Measurements from ENCODE around the gene SPARCL1.
A peak's percentile ranks its signal among the peaks of the same experiment; 100 is the strongest.
"Not testable (repeated sequence)": the region's sequence is repeated elsewhere in the genome, so short reads cannot be mapped to it uniquely, and the experiment has no call there.

SPARCL1 gene

DNA sequence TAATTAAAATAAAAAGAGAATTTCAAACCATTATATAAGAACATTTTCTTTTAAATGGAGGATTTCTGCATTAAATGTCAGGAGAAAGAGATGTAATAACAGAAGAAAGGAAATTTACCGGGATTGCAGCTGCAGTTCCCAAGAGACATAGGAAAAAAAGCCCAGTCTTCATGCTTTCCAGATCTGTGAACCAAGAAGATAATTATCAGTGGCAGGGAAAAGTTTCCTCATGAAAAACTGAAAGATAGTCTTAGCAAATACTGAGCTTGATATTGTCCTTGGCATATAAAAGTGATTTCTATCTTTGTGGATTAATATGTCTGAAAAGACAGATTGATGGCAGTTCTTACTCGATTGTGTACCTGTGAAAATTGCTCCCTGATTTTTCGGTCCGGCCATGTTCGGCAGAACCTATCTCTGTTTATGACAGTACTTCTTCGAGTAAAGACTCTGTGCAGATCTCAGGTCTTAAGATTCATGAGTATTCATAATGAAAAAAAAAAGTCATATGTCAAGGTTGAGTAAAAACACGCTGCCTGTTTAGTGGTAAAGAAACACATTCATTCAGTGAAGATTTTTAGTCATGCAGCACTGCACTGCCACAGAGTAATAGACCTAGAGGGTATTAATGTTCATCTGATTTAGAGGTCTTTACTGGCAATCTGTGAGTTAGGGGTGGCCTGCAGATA, 29.6 kb downstream of the SPARCL1 start:
- no peak for DNase-seq (ENCODE audit: low spot score)

DNA sequence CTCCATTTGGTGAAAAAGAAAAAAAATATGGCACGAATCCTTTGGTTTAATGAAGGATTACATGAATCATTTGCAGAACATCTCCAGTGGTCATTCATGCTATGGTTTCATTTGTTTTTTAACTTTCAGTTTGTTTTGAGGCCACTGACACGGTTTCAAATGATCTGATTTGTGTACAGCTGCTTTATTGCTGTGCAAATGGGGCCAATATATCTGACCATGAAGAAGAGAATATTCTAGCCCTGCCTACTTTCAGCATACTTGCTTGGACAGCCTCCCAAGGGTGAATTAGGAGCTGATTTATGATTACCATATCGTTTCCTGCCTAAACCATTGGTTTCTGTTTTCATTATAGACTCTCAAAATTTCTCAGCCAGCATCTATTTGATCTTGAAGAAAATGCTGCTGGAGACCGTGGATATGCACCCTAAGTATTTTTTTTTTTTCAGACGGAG, 30.7 kb downstream of the SPARCL1 start:
- no peak for DNase-seq (ENCODE audit: low spot score)

DNA sequence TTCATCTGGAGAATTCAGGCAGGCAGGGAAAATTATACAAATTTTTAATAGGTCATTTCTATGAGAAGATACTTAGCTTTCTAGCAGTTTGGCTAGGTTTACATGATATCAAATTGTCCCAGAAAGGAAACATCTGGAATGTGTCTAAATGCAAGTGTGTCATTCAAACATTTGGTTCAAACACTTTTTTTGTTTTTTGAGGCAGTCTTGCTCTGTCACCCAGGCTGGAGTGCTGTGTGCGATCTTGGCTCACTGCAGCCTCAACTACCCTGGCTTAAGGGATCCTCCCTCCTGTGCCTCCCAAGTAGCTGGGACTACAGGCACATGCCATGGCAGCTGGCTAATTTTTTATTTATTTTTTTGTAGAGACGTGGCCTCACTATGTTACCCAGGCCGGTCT, 31.6 kb downstream of the SPARCL1 start:
- no peak for DNase-seq (ENCODE audit: low spot score)

DNA sequence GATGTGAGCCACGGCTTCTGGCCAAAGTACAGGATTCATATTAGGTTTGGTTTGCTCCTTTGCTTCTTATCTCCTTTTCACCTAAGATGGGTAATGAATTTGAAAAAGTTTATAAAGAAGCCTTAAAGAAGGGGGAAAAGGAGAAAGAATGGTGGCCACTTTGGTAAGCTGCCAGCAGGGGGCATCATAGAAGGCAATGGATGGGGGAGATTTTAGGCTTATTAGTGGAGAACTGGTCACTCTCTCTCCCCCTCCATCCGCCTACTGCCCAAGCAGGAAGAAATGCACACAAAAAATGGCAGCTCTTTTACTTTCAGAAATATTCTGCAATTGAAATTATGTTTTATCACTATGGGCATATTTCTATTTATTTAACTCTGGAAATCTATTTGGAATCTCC, 32.0 kb downstream of the SPARCL1 start:
- DNase-seq (ENCODE audit: low spot score), result no peak

DNA sequence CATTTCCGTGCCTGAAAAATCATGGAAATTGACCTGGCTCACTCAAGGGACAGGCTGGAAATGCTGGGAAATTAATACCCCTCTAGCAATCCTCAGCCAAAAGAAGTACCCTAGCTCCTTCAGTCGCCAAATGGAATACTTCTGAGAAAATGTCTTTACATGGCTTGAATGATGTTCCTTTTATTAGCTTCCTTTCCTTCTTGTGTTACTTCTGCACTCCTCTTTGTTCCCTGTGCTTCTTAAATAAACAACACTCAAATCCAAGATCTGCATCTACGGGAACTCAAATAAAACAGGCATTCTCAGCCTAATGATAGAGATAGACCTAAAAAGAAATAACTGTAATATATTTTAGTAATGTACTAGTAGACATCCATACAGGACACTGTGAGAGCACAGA, 36.1 kb downstream of the SPARCL1 start:
- no peak for DNase-seq (ENCODE audit: low spot score)

DNA sequence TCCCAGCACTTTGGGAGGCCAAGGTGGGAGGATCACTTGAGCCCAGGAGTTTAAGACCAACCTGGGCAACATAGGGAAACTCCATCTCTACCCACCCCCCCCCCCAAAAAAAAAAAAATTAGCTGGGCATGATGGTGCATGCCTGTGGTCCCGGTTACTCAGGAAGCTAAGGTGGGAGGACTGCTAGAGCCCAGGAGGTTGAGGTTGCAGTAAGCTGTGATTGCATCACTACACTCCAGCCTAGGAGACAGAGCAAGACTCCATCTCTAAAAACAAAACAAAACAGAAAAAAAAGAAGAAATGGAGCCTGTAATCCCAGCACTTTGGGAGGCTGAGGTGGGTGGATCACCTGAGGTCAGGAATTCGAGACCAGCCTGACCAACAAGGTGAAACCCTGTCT, 37.3 kb downstream of the SPARCL1 start:
- not testable (repeated sequence) for DNase-seq (ENCODE audit: low spot score)

DNA sequence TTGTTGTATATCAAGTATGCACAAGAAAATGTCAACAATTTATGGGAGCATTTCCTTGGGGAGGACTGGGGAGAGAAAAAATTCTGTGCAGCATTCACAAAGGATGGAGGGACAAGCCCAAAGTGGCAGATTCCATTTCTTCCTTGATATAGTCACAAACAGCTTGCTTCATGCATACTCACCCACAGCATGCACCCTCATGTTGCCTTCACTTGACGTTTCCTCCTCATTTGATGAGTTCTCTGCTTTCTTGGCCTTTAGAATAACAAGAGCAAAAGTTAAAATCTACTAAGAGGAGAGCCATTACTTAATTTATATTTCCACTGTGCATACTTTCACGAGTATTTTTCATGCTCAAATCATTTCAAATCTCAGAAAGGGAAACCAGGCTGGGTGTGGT, 37.7 kb downstream of the SPARCL1 start:
- DNase-seq (ENCODE audit: low spot score), result no peak

DNA sequence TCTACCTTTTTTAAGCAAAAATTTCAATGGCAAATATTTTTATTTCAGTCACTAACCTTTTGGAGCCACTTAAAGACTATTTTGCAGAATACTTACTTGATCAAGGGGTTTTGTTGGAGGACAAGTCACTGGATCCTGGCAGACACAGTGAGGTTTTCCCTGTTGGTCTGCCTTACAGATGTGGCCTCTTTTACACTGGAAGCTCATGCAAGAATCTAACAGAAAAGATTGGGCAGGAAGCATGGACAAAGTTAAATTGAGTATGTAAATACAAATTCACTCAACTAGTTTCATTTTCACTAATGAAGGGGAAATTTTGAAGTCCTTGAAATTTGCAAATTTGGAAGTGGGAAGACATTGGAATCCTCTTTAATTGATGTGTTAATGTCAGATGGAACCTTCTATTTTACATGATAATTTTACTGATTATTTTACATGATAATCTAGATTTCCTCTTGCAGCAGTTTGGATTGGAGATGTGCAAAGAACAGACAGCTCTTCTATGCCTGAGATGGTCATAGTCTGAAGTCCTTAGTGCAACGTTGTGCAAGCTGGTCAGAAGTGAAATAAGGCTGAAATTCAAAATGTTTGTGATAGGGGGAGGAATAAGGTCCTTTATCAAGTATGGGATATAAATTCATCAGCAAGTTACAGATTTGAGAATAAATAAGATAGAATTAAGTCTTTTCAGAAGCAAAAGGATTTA, 38.4 kb downstream of the SPARCL1 start:
- no peak for DNase-seq (ENCODE audit: low spot score)

DNA sequence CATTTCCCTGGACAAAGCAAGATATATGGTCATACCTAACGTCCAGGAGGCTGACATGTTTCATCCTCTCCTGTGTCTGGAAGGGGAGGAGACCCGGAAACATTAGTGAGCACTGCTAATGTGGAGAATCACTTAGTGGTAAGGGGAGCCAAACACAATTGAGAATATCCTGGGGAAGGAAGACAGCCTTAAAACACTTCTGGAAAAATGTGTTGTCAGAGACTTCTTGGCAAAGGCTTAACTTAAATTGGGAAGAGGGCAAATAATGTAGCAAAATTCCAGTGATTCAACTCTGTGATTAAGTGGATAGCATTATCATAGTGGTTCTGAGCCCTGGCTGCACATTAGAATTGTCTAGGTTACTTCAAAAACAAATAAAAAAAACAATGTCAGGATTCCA, 39.5 kb downstream of the SPARCL1 start:
- DNase-seq (ENCODE audit: low spot score), result no peak

DNA sequence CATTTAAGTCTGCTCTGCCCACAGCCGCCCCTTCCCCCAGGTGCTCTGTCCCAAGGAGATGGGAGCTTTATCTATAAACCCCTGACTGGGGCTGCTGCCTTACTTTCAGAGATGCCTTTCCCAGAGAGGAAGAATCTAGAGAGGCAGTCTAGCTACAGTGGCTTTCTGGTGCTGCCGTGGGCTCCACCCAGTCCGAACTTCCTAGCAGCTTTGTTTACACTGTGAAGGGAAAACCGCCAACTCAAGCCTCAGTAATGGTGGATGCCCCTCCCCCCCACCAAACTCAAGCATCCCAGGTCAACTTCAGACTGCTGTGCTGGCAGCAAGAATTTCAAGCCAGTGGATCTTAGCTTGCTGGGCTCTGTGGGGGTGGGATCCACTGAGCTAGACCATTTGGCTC, 40.5 kb downstream of the SPARCL1 start:
- not testable (repeated sequence) for DNase-seq (ENCODE audit: low spot score)

DNA sequence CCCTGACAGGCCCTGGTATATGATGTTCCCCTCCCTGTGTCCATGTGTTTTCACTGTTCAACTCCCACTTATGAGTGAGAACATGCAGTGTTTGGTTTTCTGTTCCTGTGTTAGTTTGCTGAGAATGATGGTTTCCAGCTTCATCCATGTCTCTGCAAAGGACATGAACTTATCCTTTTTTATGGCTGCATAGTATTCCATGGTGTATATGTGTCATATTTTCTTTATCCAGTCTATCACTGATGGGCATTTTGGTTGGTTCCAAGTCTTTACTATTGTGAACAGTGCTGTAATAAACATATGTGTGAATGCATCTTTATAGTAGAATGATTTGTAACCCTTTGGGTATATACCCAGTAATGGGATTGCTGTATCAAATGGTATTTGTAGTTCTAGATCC, 45.9 kb downstream of the SPARCL1 start:
- DNase-seq (ENCODE audit: low spot score), result not testable (repeated sequence)

DNA sequence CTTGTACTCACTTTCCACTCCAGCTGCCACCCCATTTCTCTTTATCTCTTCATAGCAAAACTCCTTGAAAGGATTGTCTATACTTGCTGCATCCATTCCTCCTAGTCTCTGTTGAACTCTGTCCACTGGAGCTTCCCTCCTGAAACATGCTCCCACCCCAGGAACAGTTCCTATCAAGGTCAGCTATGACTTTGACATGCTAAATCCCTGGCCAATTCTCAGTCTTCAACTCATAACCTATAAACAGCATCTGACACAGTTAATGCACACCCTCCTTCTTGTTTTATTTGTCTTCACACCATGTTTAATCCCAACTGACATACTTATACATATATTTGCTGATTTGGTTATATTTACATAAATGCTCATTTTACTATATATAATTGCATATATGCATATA, 47.8 kb downstream of the SPARCL1 start:
- DNase-seq (ENCODE audit: low spot score), result no peak

DNA sequence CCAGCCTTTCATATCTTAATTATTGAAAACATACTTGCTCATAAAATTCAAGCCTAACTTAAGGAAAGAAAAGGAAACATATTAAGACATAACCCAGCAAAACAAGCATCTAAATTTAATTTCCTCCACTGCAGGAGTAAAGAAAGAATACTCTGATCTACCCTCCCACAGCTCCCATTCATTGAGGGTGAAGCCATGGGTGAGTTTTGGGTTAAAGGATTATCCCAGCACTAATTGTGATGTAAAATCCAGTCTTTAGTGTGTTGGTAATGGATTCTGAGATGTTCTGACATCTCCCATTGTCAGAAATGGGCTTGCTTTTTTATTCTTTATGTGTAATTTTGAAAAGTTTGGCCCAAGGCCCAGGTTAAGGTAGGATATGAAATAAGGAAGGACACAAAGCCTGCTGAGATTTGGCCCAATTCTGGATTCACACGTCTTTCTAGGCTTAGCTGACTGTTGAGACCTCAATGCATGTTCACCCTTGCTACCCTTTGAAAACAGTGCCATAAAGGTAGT, 50.4 kb downstream of the SPARCL1 start:
- no peak for DNase-seq (ENCODE audit: low spot score)

DNA sequence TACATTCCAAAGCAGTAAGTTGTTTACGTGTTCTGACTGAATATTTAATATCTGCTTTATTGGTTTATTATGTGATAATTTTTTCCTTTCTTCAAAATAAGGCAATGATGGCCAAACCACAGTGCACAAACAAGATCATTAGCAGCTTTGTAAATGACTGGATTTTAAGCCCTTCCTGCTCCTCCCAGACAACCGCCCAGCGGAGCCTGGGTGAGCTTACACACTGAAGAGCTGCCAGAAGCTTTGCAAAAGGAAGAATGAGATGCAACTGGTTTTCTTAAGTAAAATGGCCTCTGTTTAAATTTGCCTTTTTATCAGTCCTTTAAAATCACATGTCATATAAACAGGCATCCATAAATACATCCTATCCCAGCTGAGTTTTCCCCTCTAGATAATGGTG, 52.2 kb downstream of the SPARCL1 start:
- no peak for DNase-seq (ENCODE audit: low spot score)

DNA sequence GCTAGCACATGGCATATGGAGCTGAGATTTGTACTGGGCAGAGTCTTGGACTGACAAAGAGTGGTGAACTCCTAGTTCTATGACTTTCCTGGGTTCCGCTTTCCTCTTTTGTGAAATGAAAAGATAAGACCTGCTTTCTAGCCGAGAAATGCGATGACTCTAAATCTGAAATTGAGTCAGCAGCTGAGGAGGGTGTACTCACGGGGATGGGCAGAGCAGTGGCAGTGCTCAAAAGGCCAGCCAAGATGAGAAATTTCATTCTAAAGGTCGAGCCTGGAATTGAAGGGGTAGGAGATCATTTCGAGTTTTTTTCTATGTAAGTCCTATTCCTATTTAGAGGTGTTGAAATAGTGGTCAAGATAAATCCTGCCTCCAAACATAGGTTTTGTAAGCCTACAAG, 59.8 kb downstream of the SPARCL1 start:
- no peak for DNase-seq (ENCODE audit: low spot score)

DNA sequence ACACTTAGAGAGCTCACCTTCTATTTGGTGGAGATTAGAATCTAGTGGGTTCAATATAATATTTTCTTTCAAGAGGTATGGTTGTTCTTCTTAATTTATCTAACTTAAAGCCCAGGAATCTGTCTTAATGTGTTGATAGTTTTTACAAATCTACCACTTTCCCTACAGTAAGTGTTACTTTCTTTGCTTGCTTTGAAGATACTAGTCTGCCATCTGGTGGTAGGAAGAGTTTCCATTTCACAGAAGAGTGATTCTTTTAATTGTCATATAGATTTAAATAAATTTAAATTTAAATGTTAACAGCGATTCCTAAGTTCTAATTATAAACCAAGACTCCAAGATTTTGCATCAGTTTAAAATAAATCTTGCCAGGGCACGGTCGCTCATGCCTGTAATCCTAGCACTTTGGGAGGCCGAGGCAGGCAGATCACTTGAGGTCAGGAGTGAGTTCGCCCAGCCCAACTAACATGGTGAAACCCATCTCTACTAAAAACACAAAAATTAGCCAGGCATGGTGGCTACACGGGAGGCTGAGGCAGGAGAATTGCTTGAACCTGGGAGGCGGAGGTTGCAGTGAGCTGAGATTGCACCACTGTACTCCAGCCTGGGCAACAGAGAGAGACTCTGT, 63.3 kb downstream of the SPARCL1 start:
- DNase-seq (ENCODE audit: low spot score), result peak; percentile 57

DNA sequence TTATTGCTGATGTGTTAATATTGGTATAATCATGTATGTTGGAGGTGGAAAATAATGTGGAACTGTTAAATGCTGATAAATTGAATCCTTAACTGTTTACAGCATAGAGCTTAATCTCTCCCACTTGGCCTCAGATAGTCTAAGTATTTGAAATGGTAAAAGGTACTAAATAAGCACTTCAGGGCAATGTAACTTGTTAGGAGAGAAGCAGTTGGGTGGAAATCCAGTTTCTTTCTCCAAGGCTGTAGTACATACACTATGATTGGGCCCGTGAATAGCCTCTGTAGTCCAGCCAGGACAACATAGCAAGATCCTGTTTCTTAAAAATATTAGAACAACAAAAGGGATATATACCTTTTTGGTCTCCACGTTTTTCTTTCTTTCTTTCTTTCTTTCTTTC, 67.1 kb downstream of the SPARCL1 start:
- DNase-seq (ENCODE audit: low spot score), result no peak

DNA sequence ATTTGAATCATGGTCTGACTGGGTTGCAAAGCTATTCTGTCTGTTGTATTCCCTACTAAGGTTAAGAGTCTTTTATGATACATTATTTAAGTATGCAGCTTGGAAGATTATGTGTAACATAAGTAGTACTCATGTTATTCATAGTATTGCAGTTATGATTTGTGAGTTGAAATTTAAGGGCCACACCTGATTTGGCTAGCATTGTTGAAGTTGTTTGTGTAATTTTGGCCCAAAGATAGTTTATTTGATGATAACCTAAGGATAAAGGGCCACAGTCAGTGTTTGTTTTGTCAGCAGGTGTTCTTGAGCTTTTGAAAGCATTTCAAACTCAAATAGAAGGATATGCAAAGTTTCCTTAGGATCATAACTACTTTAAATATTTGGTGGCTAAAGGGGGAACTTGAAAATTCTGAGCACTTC, 67.9 kb downstream of the SPARCL1 start:
- no peak for DNase-seq (ENCODE audit: low spot score)

DNA sequence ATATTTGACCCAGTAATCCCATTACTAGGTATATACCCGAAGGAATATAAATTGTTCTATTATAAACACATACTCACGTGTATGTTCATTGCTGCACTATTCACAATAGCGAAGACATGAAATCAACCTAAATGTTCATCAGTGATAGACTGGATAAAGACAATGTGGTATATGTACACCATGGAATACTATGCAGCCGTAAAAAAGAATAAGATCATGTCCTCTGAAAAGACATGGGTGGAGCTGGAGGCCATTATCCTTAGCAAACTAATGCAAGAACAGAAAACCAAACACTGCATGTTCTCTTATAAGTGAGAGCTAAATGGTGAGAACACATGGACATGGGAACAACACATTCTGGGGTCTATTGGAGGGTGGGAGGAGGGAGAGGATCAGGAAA, 70.3 kb downstream of the SPARCL1 start:
- no peak for DNase-seq (ENCODE audit: low spot score)

DNA sequence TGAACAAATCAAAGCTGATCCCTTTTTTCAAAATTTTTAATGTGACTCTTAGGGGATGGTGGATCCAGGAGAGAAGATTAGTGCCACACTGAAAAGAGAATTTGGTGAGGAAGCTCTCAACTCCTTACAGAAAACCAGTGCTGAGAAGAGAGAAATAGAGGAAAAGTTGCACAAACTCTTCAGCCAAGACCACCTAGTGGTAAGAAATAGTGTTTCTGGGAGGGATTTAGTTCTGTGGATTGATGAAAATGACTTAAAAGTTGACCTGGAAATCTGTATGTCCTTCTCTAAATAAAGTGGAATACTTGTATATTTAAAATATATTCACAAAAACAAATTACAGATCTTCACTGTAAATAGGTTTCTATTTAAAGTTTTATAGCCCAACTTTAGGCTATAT, 77.6 kb downstream of the SPARCL1 start:
- DNase-seq (ENCODE audit: low spot score), result no peak

DNA sequence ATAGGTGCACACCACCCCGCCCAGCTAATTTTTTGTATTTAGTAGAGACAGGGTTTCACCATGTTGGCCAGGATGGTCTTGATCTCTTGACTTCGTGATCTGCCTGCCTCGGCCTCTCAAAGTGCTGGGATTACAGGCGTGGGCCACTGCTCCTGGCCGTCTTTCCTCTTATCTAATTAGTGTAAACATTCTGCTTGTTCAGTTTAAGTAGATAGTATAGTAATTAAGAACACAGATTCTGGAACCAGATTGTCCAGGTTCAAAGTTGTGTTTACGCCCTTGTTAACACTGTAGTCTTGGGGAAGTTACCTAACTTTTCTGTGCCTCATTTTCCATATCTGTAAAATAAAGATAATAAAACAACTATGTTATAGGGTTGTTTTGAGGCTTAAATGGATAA, 82.8 kb downstream of the SPARCL1 start:
- DNase-seq (ENCODE audit: low spot score), result not testable (repeated sequence)

DNA sequence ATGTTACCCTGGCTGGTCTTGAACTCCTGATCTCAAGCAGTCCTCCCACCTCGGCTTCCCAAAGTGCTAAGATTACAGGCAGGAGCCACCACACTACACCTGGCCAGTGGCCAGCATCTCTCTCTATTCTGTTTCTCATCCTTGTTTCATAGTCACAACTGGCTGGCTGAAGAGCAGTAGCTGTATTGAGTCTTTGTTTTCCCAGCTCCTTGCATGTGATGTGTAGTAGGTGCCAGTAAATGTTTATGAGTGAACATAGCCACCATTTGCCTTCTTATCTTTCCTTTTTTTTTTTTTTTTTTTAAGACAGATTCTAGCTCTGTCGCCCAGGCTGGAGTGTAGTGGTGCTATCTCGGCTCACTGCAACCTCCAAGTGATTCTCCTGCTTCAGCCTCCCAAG, 83.2 kb downstream of the SPARCL1 start:
- DNase-seq (ENCODE audit: low spot score), result no peak

DNA sequence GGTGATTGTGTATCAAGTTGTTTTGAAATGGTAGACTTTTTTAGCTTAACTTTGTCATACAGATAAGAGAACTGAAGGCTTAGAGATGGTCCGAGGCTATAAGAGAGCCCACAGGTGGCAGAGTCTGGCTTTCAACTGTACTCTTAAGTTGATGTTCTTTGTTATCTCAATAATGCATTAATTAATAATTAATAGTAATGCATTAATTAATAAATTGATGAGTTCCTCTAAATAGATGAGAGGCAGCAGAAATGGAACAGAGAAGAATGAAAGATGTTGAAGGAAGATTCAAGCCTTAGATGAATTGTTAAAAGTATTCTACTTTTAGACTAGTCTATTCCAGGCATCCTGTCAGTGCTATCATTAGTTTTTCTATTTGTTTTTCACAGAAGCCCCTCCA, 84.4 kb downstream of the SPARCL1 start:
- DNase-seq (ENCODE audit: low spot score), result no peak
